ENCODE data around the gene NAV1.

NAV1 gene

DNA sequence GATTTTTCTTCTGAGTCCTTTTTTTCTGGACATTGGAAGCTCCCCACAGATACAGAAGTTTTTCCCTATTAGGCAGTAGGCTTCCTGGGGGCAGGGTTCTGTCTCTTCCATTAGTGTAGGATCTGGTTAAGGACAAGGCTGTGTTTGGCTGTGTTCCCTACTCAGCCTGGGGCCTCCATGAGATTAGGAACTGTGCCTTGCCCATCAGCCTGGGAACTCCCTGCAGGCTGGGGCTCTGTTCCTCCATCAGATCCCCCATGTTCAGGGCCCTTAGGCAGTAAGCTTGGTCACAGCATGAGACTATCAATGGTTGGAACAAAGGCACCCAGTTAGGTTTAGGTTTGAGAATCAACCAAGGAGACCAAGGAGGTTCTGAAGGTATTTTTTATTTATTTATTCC lies 22.7 kb downstream of the NAV1 start:
- no peak overlapping the region for H3K4me3 ChIP-seq (ENCODE audit: low read depth, low read length)
- TF ChIP-seq, protein P1, sequence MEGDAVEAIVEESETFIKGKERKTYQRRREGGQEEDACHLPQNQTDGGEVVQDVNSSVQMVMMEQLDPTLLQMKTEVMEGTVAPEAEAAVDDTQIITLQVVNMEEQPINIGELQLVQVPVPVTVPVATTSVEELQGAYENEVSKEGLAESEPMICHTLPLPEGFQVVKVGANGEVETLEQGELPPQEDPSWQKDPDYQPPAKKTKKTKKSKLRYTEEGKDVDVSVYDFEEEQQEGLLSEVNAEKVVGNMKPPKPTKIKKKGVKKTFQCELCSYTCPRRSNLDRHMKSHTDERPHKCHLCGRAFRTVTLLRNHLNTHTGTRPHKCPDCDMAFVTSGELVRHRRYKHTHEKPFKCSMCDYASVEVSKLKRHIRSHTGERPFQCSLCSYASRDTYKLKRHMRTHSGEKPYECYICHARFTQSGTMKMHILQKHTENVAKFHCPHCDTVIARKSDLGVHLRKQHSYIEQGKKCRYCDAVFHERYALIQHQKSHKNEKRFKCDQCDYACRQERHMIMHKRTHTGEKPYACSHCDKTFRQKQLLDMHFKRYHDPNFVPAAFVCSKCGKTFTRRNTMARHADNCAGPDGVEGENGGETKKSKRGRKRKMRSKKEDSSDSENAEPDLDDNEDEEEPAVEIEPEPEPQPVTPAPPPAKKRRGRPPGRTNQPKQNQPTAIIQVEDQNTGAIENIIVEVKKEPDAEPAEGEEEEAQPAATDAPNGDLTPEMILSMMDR (IDR thresholded peaks at IDR 0.05; ENCODE audit: low read depth, low read length, missing control alignments): no peak
- DNase-seq (ENCODE audit: low read depth): no peak

DNA sequence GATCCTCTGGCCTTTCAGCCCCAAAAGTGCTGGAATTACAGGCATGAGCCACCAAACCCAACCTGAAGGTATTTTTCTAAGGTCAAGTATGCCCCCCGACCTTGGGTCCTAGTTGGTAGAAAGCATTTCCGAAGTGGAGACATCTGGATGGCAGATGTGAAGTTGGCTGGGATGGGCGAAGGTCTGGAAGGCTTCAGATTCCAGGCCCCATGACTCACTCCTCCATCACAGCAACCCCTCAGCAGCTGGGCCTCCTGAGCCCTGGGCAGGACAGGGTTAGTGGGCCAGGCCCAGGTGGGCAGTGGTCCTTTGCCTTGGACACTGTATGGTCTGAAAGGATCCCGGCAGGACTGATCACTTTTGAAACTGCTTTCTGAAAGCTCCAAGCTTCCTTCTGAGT lies 23.3 kb downstream of the NAV1 start:
- no peak for DNase-seq (ENCODE audit: low read depth)
- no peak overlapping the region for H3K4me3 ChIP-seq (ENCODE audit: low read depth, low read length)
- TF ChIP-seq, protein P1 (IDR thresholded peaks at IDR 0.05; ENCODE audit: low read depth, low read length, missing control alignments): no peak

DNA sequence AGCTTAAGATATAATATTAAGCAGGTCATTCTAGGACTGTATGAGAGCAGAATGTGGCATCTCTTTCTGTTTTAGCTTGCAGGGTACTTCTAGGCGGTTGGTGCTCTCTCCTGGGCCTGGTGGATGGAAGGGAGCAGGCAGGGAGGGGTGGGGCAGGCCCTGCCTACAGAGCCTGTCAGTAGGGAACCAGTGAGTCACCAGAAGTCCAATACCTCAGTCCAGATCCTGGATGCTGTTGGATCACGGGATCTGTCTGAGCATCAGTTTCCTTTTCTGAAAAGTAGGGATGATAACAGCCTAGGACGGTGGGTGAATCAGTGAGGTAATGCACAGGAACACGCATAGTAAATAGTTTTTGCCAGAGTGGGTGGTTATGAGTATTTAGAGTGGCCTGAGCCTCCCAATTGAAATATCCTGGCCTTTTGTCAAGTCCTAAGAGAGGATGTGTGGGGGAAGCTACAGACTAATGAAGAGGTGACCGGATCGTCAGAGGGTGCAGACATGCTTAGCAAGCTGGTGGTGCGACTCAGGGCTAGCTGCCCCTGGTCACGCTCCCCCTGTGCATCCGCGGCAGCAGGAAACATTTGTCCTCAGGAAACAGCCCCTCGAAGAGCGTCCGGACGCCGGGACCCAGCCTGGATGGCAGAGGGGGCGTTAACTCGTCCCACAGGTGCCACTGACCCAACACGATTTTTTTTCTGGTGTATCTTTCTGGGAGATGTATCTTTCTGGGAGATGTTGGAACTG lies 23.9 kb downstream of the NAV1 start:
- TF ChIP-seq, protein P1 (IDR thresholded peaks at IDR 0.05; ENCODE audit: low read depth, low read length, missing control alignments): no peak
- H3K4me3 ChIP-seq (ENCODE audit: low read depth, low read length): no peak overlapping the region
- DNase-seq (ENCODE audit: low read depth): no peak

DNA sequence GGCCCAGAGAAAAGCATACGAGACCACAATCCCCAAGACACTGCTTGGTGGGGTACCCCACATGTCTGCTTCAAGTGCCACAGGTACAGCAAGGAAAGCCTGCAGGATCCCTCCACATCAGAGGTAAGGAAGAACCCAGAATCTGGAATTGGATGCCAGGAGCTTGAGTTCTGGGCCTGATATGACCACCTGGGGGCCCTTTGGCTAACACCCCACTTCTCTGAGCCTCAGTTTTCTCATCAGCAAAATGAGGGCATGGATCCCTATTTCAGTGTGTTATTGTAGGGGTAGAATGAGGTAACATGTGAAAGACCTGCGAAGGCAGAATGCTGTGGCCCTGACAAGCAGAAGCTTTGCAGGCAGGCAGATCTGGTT lies 24.5 kb downstream of the NAV1 start:
- no peak for DNase-seq (ENCODE audit: low read depth)
- TF ChIP-seq, protein P1 (IDR thresholded peaks at IDR 0.05; ENCODE audit: low read depth, low read length, missing control alignments): no peak
- no peak overlapping the region for H3K4me3 ChIP-seq (ENCODE audit: low read depth, low read length)

DNA sequence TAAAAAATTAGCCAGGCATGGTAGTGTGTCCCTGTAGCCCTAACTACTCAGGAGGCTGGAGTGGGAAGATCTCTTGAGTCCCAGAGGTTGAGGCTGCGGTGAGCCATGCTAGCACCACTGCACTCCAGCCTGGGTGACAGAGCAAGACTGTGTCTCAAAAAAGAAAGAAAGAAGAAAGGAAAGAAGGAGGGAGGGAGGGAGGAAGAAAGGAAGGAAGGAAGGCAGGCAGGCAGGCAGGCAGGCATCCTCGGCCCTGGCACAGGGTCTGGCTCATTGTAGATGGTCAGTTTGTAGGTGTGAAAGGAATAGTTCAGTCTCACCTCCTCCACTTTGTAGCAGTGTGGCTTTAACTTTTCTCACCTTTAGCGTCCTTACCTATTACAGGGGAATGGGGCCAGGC lies 25.0 kb downstream of the NAV1 start:
- H3K4me3 ChIP-seq (ENCODE audit: low read depth, low read length): no peak overlapping the region
- DNase-seq (ENCODE audit: low read depth): no peak
- TF ChIP-seq, protein P1 (IDR thresholded peaks at IDR 0.05; ENCODE audit: low read depth, low read length, missing control alignments): no peak

DNA sequence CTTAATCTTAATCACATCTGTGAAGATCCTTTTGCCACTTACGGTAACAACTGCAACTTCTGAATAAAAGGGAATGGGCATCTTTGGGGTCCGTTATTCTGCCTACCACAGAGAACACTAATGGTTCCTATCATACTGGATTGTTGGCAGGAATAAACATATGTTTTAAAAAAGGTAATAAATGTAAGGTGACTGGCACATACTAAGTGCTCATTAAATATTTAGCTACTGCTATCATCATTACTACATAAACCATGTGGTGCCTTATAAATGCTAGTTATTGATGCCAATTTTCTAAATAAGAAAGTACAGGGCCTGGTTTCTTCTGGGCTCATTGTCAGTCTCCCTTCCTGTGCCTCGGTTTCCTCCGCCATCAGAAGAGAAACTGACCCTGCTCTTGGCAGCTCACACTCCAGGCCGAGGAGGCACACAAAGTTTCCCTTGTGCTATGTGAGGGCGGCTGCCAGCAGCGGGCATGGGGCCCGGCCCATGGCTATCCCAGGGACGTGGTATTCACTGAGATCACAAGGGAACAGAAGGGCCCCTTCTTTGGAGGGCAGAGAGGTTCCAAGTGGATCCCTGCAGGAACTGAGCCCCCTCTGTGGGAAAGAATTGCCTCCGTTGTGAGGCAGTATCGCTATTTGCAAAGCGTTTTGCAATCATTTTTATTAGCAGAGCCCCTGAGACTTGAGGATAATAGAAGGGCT lies 26.2 kb downstream of the NAV1 start:
- DNase-seq (ENCODE audit: low read depth): no peak
- TF ChIP-seq, protein P1 (IDR thresholded peaks at IDR 0.05; ENCODE audit: low read depth, low read length, missing control alignments): no peak
- no peak overlapping the region for H3K4me3 ChIP-seq (ENCODE audit: low read depth, low read length)
